Activated CD8-positive, alpha-beta memory T cell treated with anti-CD3 and anti-CD28 coated beads for 36 hours (primary cell): ENCODE measurements around the gene OR1K1. TPM values are rescaled to one million over a fixed set of nuclear protein-coding genes. Genes with fewer than 3 reads are reported as not detected.

ENCODE experiments used
- CTCF ChIA-PET: fragments of 350-600 bp; sonication (Branson Sonifier 250); formaldehyde crosslinking; loops from one replicate; lab custom pipeline; 2021; ENCODE audit warnings: antibody characterized with exemption; lab: Charles Lee
- POLR2A ChIA-PET: fragments of 350-600 bp; sonication (Branson Sonifier 250); formaldehyde crosslinking; loops from one replicate; lab custom pipeline; 2021; ENCODE audit warnings: antibody characterized with exemption; lab: Charles Lee
- total RNA-seq, 2 experiments: library from RNA; stranded (reverse); gene quantifications; one replicate each; pipeline ENCODE4 v1.2.3, GENCODE V29; 2021

Gene OR1K1, protein sequence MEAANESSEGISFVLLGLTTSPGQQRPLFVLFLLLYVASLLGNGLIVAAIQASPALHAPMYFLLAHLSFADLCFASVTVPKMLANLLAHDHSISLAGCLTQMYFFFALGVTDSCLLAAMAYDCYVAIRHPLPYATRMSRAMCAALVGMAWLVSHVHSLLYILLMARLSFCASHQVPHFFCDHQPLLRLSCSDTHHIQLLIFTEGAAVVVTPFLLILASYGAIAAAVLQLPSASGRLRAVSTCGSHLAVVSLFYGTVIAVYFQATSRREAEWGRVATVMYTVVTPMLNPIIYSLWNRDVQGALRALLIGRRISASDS
- not detected for total RNA-seq

DNA sequence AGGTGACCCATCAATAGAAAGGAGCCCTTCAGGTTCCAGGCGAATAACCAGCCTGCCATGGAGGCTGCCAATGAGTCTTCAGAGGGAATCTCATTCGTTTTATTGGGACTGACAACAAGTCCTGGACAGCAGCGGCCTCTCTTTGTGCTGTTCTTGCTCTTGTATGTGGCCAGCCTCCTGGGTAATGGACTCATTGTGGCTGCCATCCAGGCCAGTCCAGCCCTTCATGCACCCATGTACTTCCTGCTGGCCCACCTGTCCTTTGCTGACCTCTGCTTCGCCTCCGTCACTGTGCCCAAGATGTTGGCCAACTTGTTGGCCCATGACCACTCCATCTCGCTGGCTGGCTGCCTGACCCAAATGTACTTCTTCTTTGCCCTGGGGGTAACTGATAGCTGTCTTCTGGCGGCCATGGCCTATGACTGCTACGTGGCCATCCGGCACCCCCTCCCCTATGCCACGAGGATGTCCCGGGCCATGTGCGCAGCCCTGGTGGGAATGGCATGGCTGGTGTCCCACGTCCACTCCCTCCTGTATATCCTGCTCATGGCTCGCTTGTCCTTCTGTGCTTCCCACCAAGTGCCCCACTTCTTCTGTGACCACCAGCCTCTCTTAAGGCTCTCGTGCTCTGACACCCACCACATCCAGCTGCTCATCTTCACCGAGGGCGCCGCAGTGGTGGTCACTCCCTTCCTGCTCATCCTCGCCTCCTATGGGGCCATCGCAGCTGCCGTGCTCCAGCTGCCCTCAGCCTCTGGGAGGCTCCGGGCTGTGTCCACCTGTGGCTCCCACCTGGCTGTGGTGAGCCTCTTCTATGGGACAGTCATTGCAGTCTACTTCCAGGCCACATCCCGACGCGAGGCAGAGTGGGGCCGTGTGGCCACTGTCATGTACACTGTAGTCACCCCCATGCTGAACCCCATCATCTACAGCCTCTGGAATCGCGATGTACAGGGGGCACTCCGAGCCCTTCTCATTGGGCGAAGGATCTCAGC is at the start of gene OR1K1:
TSS of gene OR1K1 (plus strand) at position 58 of the 995 bp plus-strand sequence. CDS start at position 58, 0 bp downstream.
- CTCF ChIA-PET: no interaction called here
- POLR2A ChIA-PET: no interaction called here

GRCh38 chr9:122754825-122755224 is 45.1 kb upstream of the OR1K1 start:
- POLR2A ChIA-PET: no interaction called here
- CTCF ChIA-PET: no interaction called here

DNA sequence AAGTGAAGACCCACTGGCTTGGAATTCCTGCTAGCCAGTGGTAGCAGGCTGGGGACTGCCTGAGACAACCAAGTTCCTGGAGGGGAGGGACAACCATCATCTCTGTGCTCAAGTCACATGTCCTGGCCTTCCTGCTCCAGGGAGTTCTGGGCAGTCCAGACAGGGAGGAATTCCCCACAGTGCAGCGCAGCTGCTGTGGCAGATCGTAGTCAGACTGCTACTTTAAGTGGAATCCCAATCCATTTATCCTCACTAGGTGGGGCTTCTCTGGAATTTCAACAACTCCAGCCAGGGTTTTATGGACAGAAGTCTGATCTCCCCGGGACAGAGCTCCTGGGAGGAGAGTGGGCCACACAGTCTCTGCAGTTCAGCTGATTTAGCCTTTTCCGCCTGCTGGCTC is 32.1 kb upstream of the OR1K1 start:
- ChIA-PET CTCF (no interaction called here), POLR2A (no interaction called here)

- CTCF ChIA-PET: interaction anchor here (0.7 kb wide), 1 partner anchor 45 kb away, joined by 3 read pairs; no protein-coding TSS in a partner anchor
- POLR2A ChIA-PET: no interaction called here
These were observed 22.9 kb upstream of the OR1K1 start for GRCh38 chr9:122777052-122777451.

DNA sequence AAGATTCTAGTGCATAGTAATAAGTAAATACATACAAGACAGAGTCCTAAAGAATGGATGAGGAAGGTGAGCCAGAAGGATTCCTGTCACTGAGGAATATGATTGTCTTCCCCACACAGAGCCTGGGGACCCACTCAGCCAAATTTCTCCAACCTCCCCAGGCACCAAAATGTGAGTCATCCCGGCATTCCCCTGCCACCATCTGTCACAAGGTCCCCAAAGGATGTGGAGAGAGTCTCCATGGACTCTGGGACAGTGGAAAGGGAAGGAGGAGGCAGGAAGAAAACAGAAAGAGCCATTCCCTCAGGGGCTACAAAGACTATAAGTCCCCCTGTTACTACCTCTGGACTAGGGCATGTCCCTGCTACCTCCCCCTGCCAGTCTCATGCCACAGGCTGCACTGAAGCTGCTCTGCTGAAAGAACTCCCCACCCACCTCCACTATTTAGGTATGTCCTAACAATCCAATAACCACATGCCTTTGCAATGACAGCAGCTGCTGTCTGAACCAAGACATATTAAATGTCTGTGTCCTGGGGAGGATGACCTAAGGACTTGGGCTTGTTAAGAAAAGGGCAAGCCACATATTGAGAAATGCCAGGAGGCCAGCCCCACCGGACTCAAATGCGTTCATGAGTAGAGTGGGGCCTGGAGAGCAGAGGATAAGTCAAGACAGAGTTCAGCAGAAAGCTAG is 21.8 kb upstream of the OR1K1 start:
- CTCF ChIA-PET: no interaction called here

GRCh38 chr9:122779181-122779580 is 20.7 kb upstream of the OR1K1 start:
- CTCF ChIA-PET: no interaction called here
- POLR2A ChIA-PET: no interaction called here

More for the DNA sequence above, 21.8 kb upstream of the OR1K1 start:
- POLR2A ChIA-PET: no interaction called here

DNA sequence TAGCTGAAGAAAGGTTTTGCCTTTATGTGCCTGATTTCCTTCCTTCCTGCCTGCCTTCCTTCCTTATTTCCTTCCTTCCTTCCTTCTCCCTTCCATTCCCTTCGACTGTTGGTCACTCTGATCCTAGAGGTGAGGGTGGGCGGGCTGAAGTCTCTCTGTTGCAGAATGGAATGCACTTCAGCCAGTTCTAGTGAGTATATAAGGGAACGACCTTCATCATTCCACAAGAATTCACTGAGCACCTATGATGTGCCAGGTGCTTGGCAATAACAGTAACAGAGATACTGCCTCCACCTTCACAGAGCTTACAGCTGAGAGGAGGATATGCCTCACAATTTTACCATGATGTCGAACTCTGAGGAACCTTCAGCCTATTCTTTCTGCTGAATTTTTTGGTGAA is 19.9 kb upstream of the OR1K1 start:
- CTCF ChIA-PET: no interaction called here
- POLR2A ChIA-PET: no interaction called here

DNA sequence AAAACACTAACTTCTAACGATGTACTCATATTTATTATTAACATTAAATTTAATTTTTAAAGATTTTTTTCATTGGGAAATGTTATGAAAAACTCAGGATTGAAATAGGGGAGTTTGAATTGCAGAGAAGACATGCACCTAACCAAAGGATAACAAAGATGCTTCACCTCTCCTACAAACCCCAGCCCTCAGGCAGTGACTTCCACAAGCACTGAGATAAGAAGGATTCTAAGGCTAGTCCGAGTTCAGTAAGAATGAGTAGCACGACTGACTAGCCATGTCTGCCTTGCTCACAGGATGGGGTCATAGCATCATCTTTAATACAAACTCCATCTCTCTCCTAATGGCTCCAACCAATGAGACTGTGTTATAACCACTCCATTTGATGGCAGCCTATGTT is 18.3 kb upstream of the OR1K1 start:
- ChIA-PET CTCF (no interaction called here), POLR2A (no interaction called here)

GRCh38 chr9:122785269-122785668 is 14.7 kb upstream of the OR1K1 start:
- POLR2A ChIA-PET: no interaction called here

DNA sequence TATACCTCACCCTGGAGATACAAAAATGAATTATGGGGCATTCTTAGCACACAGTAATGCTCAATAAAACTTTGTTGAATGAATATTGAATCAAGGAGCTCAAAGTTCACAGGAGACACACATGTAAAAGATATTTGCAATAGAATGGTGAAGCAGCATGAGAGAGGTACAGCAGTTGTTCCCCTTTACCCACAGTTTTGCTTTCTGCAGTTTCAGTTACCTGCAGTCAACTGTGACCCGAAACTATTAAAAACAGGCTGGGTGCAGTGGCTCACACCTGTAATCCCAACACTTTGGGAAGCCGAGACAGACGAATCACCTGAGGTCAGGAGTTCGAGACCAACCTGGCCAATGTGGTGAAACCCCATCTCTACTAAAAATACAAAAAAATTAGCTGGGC is 13.6 kb upstream of the OR1K1 start:
- POLR2A ChIA-PET: no interaction called here
- CTCF ChIA-PET: no interaction called here

More at GRCh38 chr9:122785269-122785668, 14.7 kb upstream of the OR1K1 start:
- CTCF ChIA-PET: no interaction called here

GRCh38 chr9:122788831-122789230 is 11.1 kb upstream of the OR1K1 start, which contains the start of gene OR5C1:
Gene OR5C1 (plus strand): TSS chr9:122788933. CDS start chr9:122788933, 0 bp downstream.
- ChIA-PET CTCF (interaction anchor here (0.6 kb wide), 1 partner anchor 1797 kb away, joined by 3 read pairs; no protein-coding TSS in a partner anchor), POLR2A (no interaction called here)

DNA sequence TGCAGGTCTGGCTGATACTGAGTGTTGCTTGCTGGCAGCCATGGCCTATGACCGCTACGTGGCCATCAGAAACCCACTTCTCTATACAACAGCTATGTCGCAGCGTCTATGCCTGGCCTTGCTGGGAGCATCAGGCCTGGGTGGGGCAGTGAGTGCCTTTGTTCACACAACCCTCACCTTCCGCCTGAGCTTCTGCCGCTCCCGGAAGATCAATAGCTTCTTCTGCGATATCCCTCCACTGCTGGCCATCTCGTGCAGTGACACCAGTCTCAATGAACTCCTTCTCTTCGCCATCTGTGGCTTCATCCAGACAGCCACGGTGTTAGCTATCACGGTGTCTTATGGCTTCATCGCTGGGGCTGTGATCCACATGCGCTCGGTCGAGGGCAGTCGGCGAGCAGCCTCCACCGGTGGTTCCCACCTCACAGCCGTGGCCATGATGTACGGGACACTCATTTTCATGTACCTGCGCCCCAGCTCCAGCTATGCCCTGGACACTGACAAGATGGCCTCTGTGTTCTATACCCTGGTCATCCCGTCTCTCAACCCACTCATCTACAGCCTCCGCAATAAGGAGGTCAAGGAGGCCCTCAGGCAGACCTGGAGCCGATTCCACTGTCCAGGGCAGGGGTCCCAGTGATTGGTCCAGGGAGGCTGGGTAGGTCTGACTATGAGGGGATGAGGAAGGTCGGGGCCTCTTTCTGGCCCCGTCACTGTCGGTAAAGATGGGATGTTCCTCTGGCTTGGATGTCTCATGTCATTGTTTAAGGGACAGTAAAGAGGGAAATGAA is 10.5 kb upstream of the OR1K1 start:
- ChIA-PET POLR2A (no interaction called here), CTCF (interaction anchor here (1.6 kb wide), 1 partner anchor 21 kb away, joined by 3 read pairs; no protein-coding TSS in a partner anchor)

DNA sequence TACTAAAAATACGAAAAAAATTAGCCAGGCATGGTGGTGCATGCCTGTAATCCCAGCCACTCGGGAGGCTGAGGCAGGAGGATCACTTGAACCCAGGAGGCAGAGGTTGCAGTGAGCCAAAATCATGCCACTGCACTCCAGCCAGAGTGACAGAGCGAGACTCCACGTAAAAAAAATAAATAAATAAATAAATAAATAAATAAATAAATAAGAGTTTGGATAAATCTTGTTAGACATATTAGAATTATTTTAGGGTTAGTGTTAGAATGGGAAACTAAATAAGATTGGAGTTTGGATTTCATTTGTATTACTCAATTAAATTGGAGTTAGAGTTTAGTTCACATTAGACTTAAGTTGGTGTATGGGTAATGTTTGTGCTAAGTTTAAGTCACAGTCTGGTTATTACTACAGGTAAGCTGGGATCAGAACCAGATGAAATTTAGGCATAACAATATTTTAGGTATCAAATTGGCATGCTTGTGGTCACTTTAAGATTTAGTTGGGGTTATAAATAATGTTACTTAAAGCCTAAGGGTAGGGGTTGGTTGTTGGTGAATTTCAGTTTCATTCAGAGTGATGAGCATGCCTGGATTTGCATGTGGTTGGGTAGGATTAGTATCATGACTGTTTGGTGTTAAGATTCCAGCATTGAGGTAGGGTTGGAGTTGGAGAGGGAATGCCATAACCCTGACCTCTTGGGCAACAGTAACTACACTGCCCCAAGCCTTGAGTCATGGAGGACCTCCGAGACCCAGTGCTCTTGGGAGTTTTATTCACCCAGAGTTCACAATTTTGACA is 7.9 kb upstream of the OR1K1 start:
- ChIA-PET CTCF (no interaction called here), POLR2A (no interaction called here)

DNA sequence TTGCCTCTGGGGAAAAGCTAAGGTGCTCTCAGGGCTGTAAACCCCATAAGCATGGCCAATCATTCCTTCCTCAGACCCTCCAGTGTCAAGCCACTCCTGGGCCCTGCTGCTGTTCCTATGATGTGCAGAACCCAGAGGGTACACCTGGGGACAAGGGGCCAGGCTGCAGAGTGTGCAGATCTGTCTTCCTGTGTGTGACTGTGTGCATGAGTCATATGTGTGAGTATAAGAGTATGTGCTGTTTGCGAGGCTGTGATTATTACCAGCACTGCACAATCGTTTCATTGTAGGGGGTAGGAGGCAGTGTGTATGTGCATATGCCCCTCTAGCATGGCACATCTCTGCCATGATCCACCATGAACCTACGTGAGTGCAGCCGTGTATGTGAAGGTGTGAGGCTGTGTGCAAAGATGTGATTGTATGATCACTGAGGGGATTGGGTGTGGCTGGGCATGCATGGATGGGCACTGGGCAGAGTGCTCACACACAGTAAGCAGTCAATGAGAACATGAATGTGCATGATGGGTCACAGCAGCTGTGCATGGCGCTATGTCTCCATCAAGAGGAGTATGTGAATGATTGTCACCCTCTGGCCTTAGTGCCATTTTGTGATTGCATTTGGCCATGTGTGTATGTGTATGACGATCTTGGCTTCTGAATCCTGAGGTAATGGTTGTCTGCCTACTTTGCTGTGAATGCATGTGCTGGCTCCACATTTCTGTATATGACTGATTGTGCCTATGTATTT is 2.4 kb upstream of the OR1K1 start:
- CTCF ChIA-PET: interaction anchor here (0.9 kb wide), 1 partner anchor 299 kb away, joined by 3 read pairs; no protein-coding TSS in a partner anchor

GRCh38 chr9:122806661-122807060 is 6.7 kb downstream of the OR1K1 start:
- ChIA-PET CTCF (interaction anchor here (0.6 to 1.7 kb wide), 3 partner anchors 14 to 308 kb away, joined by 3 to 6 read pairs (median 3); no protein-coding TSS in a partner anchor), POLR2A (interaction anchor here (0.6 to 0.7 kb wide), 2 partner anchors 21 to 233 kb away, joined by 3 read pairs; no protein-coding TSS in a partner anchor)

More for the DNA sequence above, 2.4 kb upstream of the OR1K1 start:
- POLR2A ChIA-PET: no interaction called here

GRCh38 chr9:122807271-122807900 is 7.5 kb downstream of the OR1K1 start:
- POLR2A ChIA-PET: interaction anchor here (0.6 to 0.7 kb wide), 2 partner anchors 21 to 234 kb away, joined by 3 read pairs; no protein-coding TSS in a partner anchor
- CTCF ChIA-PET: interaction anchor here (0.6 to 1.9 kb wide), 4 partner anchors 12 to 343 kb away, joined by 3 to 8 read pairs (median 5); no protein-coding TSS in a partner anchor
